Measurements from ENCODE around the gene AGXT2. TPM values are rescaled to one million over a fixed set of nuclear protein-coding genes. Genes with fewer than 3 reads are reported as not detected.

Gene AGXT2
- total RNA-seq, 1 donor from 2014 or later: not detected

- H3K79me2 ChIP-seq (ENCODE audit: low read depth): no peaks in the 10 kb centered on the region
- no peak for DNase-seq (ENCODE audit: low spot score)
- no peaks in the 10 kb centered on the region for H3K9me3 ChIP-seq (ENCODE audit: low read depth)
- Mint-ChIP-seq H3K27me3 (ENCODE audit: insufficient read depth, low read depth) (peaks cover 2% of the 10 kb centered on the region), H3K27ac (no peak overlapping the region), H3K4me1 (no peaks in the 10 kb centered on the region), H3K36me3 (no peaks in the 10 kb centered on the region), H3K9me3 (no peaks in the 10 kb centered on the region), H3K4me3 (no peak overlapping the region)
- no peak overlapping the region for H3K9ac ChIP-seq
- H2AFZ ChIP-seq (replicated peaks): no peak overlapping the region
- TF ChIP-seq CTCF (IDR thresholded peaks at IDR 0.05) (no peak), EZH2 (IDR thresholded peaks at IDR 0.05) (no peak), EZH2phosphoT487 (IDR thresholded peaks at IDR 0.05) (no peak)
- no peak overlapping the region for H3K4me2 ChIP-seq
- H3K36me3 ChIP-seq: no peaks in the 10 kb centered on the region
- no peaks in the 10 kb centered on the region for H3F3A ChIP-seq (ENCODE audit: low read depth)
- H3K27ac ChIP-seq: no peak overlapping the region
- H4K20me1 ChIP-seq (ENCODE audit: low read depth): no peaks in the 10 kb centered on the region
- no peaks in the 10 kb centered on the region for H3K27me3 ChIP-seq
- no peaks in the 10 kb centered on the region for H3K4me1 ChIP-seq
- H3K4me3 ChIP-seq: no peak overlapping the region
Measured at GRCh38 chr5:35026941-35027340, 20.8 kb downstream of the AGXT2 start.

GRCh38 chr5:35026280-35026840 lies 21.4 kb downstream of the AGXT2 start:
- no peaks in the 10 kb centered on the region for H3F3A ChIP-seq (ENCODE audit: low read depth)
- Mint-ChIP-seq H3K27me3 (ENCODE audit: insufficient read depth, low read depth) (peaks cover 2% of the 10 kb centered on the region), H3K4me1 (no peaks in the 10 kb centered on the region), H3K4me3 (no peak overlapping the region), H3K9me3 (no peaks in the 10 kb centered on the region), H3K36me3 (no peaks in the 10 kb centered on the region), H3K27ac (no peak overlapping the region)
- no peaks in the 10 kb centered on the region for H3K27me3 ChIP-seq
- no peaks in the 10 kb centered on the region for H3K79me2 ChIP-seq (ENCODE audit: low read depth)
- no peaks in the 10 kb centered on the region for H4K20me1 ChIP-seq (ENCODE audit: low read depth)
- no peak for DNase-seq (ENCODE audit: low spot score)
- TF ChIP-seq EZH2 (IDR thresholded peaks at IDR 0.05) (no peak), CTCF (IDR thresholded peaks at IDR 0.05) (no peak), EZH2phosphoT487 (IDR thresholded peaks at IDR 0.05) (no peak)
- no peaks in the 10 kb centered on the region for H3K4me1 ChIP-seq
- H2AFZ ChIP-seq (replicated peaks): no peak overlapping the region
- no peak overlapping the region for H3K4me2 ChIP-seq
- H3K9ac ChIP-seq: no peak overlapping the region
- H3K27ac ChIP-seq: no peak overlapping the region
- no peaks in the 10 kb centered on the region for H3K36me3 ChIP-seq
- H3K4me3 ChIP-seq: no peak overlapping the region
- H3K9me3 ChIP-seq (ENCODE audit: low read depth): no peaks in the 10 kb centered on the region

GRCh38 chr5:35024911-35025510 lies 22.7 kb downstream of the AGXT2 start:
- no peaks in the 10 kb centered on the region for H3K4me1 ChIP-seq
- no peak overlapping the region for H2AFZ ChIP-seq (replicated peaks)
- no peaks in the 10 kb centered on the region for H3K9me3 Mint-ChIP-seq
- H3K27ac Mint-ChIP-seq: no peak overlapping the region
- H3K36me3 Mint-ChIP-seq: no peaks in the 10 kb centered on the region
- H3K4me1 Mint-ChIP-seq: no peaks in the 10 kb centered on the region
- DNase-seq (ENCODE audit: low spot score): no peak
- H3K27me3 ChIP-seq: no peaks in the 10 kb centered on the region
- no peak overlapping the region for H3K4me3 ChIP-seq
- H3K27me3 Mint-ChIP-seq (ENCODE audit: insufficient read depth, low read depth): peaks cover 2% of the 10 kb centered on the region
- no peaks in the 10 kb centered on the region for H3K79me2 ChIP-seq (ENCODE audit: low read depth)
- no peak overlapping the region for H3K27ac ChIP-seq
- no peaks in the 10 kb centered on the region for H3F3A ChIP-seq (ENCODE audit: low read depth)
- H3K9me3 ChIP-seq (ENCODE audit: low read depth): no peaks in the 10 kb centered on the region
- H4K20me1 ChIP-seq (ENCODE audit: low read depth): no peaks in the 10 kb centered on the region
- no peaks in the 10 kb centered on the region for H3K36me3 ChIP-seq
- H3K9ac ChIP-seq: no peak overlapping the region
- H3K4me3 Mint-ChIP-seq: no peak overlapping the region
- no peak for TF ChIP-seq CTCF (IDR thresholded peaks at IDR 0.05)
- TF ChIP-seq EZH2 (IDR thresholded peaks at IDR 0.05): no peak
- no peak for TF ChIP-seq EZH2phosphoT487 (IDR thresholded peaks at IDR 0.05)
- H3K4me2 ChIP-seq: no peak overlapping the region
